Hematopoietic multipotent progenitor cell treated with erythropoietin and hydrocortisone succinate and interleukin-3 and kit ligand, for 8 days (in vitro differentiated cells): ENCODE data around the gene ENO4.

Experiments used
- DNase-seq: peaks from one replicate; pipeline ENCODE4 v3.0.0-alpha.2; 2015

Gene ENO4

GRCh38 chr10:116833986-116834985 lies 15.0 kb upstream of the ENO4 start:
- DNase-seq = no peak

GRCh38 chr10:116835658-116836057 lies 13.6 kb upstream of the ENO4 start:
- DNase-seq = no peak

GRCh38 chr10:116836083-116836482 lies 13.2 kb upstream of the ENO4 start:
- DNase-seq = no peak

- DNase-seq = no peak
Observed at GRCh38 chr10:116836902-116837523, 12.3 kb upstream of the ENO4 start.

GRCh38 chr10:116838143-116838725 lies 11.1 kb upstream of the ENO4 start:
- no peak for DNase-seq

- no peak for DNase-seq
Observed at GRCh38 chr10:116840389-116841075, 8.8 kb upstream of the ENO4 start.

GRCh38 chr10:116845823-116846222 lies 3.5 kb upstream of the ENO4 start:
- no peak for DNase-seq

GRCh38 chr10:116848032-116848943 lies 1.0 kb upstream of the ENO4 start:
- DNase-seq = no peak

- DNase-seq = no peak
Observed at GRCh38 chr10:116848944-116849247, 403 bp upstream of the ENO4 start.

GRCh38 chr10:116850058-116850611 lies 836 bp downstream of the ENO4 start:
- no peak for DNase-seq

GRCh38 chr10:116852246-116852645 lies 2.9 kb downstream of the ENO4 start:
- no peak for DNase-seq

- no peak for DNase-seq
Observed at GRCh38 chr10:116853287-116853686, 4.0 kb downstream of the ENO4 start.

- DNase-seq = no peak
Observed at GRCh38 chr10:116853701-116854100, 4.4 kb downstream of the ENO4 start.

GRCh38 chr10:116857156-116857555 lies 7.9 kb downstream of the ENO4 start:
- no peak for DNase-seq

- DNase-seq = no peak
Observed at GRCh38 chr10:116861796-116862195, 12.5 kb downstream of the ENO4 start.

- no peak for DNase-seq
Observed at GRCh38 chr10:116864436-116864835, 15.1 kb downstream of the ENO4 start.

GRCh38 chr10:116866066-116866465 lies 16.8 kb downstream of the ENO4 start:
- DNase-seq = no peak

- DNase-seq = no peak
Observed at GRCh38 chr10:116866987-116867595, 17.8 kb downstream of the ENO4 start.

GRCh38 chr10:116868198-116868676 lies 18.9 kb downstream of the ENO4 start:
- no peak for DNase-seq

- DNase-seq = no peak
Observed at GRCh38 chr10:116868722-116869121, 19.4 kb downstream of the ENO4 start.

- DNase-seq = no peak
Observed at GRCh38 chr10:116870949-116871348, 21.6 kb downstream of the ENO4 start.
